Spleen (tissue), 7 donors: ENCODE data around the gene FBXW5.

Experiments
- POLR2AphosphoS5 ChIP-seq, 3 donors: sonication (generic); formaldehyde crosslinking; IDR thresholded peaks; one replicate each; pipeline ENCODE4 v1.5.1; 2017; ENCODE audit warnings: antibody characterized with exemption in 3 of 3
- TF ChIP-seq, protein P1 (sequence below), 11 experiments: fragments of 200-600 bp in 7 of 11; fragments of 450-650 bp in 4 of 11; sonication (generic) in 4 of 11; IDR thresholded peaks in 8 of 11; conservative IDR thresholded peaks in 3 of 11; 1 replicate in 7 of 11; 2 replicates in 4 of 11; pipeline versions ENCODE4 v1.4.0 to v1.8.0; 2016 to 2021; ENCODE audit warnings: antibody characterized with exemption in 11 of 11, inconsistent platforms in 4 of 11, mild to moderate bottlenecking in 1 of 11
- donor health status: DM: no; HTN: no; CAD: no; lungs with moderate emphysema.
- donor health status: DM: no; HTN: no; CAD: no.
- donor health status: DM: no; HTN: no; CAD: no.

DNA sequence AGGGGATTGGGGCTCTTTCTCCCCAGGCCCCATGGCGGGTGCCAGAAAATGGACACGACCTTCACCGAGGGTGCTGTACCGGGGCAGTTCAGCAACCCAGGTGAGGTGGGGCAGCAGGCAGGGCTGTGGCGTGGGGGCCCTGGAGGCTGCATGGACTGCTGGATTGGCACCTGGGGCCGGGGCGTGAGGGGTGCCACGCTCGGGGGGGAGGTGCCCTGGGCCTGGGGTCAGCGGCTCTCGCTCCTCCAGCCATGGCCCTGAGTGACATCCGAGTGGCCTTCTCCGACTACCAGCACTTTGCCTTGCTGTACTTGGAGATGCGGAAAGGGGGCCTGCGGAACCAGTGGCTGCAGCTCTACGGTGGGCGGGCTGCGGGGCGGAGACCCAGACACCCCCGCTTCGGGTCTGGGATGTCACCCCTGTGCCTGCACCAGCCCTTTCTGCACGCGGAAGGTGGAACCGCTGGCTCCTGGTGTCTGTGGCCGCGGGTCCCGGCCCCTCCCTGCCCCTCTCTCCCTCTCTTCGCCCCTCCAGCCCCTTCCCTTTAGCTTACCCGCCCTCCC, 40.0 kb upstream of the FBXW5 start:
- peak in 2 of 3 donors; percentile 14 to 16 for TF ChIP-seq POLR2AphosphoS5 (IDR thresholded peaks at IDR 0.05)
- TF ChIP-seq, protein P1, sequence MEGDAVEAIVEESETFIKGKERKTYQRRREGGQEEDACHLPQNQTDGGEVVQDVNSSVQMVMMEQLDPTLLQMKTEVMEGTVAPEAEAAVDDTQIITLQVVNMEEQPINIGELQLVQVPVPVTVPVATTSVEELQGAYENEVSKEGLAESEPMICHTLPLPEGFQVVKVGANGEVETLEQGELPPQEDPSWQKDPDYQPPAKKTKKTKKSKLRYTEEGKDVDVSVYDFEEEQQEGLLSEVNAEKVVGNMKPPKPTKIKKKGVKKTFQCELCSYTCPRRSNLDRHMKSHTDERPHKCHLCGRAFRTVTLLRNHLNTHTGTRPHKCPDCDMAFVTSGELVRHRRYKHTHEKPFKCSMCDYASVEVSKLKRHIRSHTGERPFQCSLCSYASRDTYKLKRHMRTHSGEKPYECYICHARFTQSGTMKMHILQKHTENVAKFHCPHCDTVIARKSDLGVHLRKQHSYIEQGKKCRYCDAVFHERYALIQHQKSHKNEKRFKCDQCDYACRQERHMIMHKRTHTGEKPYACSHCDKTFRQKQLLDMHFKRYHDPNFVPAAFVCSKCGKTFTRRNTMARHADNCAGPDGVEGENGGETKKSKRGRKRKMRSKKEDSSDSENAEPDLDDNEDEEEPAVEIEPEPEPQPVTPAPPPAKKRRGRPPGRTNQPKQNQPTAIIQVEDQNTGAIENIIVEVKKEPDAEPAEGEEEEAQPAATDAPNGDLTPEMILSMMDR (IDR thresholded peaks at IDR 0.05 in 8 of 11, conservative IDR thresholded peaks at IDR 0.05 in 3 of 11): no peak
